Hepatocyte (in vitro differentiated cells): Measurements from ENCODE around the gene PODXL2. TPM values are rescaled to one million over a fixed set of nuclear protein-coding genes. Genes with fewer than 3 reads are reported as not detected.

Source experiments
- DNase-seq: peaks from one replicate; pipeline ENCODE4 v3.0.0-alpha.2; 2016; ENCODE audit warnings: low spot score
- H2AFZ ChIP-seq: fragments of 200-600 bp; sonication (generic); 2 replicates; pipeline ENCODE4 v1.6.0; 2016; ENCODE audit warnings: antibody characterized with exemption, mild to moderate bottlenecking
- H3K27ac ChIP-seq: fragments of 200-600 bp; sonication (generic); 2 replicates; pipeline ENCODE4 v1.5.1; 2016; ENCODE audit warnings: mild to moderate bottlenecking
- H3K27me3 ChIP-seq: fragments of 200-600 bp; sonication (generic); 2 replicates; pipeline ENCODE4 v1.6.1; 2016
- H3K36me3 ChIP-seq: fragments of 200-600 bp; sonication (generic); replicated peaks from 2 replicates; pipeline ENCODE4 v1.5.1; 2016; ENCODE audit warnings: low read depth; ENCODE audit not compliant: insufficient read depth
- H3K4me1 ChIP-seq: fragments of 200-600 bp; sonication (generic); 2 replicates; pipeline ENCODE4 v1.5.1; 2016; ENCODE audit warnings: mild to moderate bottlenecking, moderate library complexity; ENCODE audit not compliant: insufficient read depth
- H3K4me2 ChIP-seq: fragments of 200-600 bp; sonication (generic); 2 replicates; pipeline ENCODE4 v1.6.0; 2016
- H3K4me3 ChIP-seq: fragments of 200-600 bp; sonication (generic); 2 replicates; pipeline ENCODE4 v1.5.1; 2016; ENCODE audit warnings: mild to moderate bottlenecking
- H3K79me2 ChIP-seq: fragments of 200-600 bp; sonication (generic); 2 replicates; pipeline ENCODE4 v1.6.0; 2017; ENCODE audit warnings: mild to moderate bottlenecking
- H3K9me2 ChIP-seq: fragments of 200-600 bp; sonication (generic); replicated peaks from 2 replicates; pipeline ENCODE4 v1.6.0; 2017; ENCODE audit warnings: mild to moderate bottlenecking; ENCODE audit not compliant: insufficient read depth
- H3K9me3 ChIP-seq: fragments of 200-600 bp; sonication (generic); 2 replicates; pipeline ENCODE4 v1.5.1; 2016; ENCODE audit warnings: low read depth, mild to moderate bottlenecking
- H4K20me1 ChIP-seq: fragments of 200-600 bp; sonication (generic); 2 replicates; pipeline ENCODE4 v1.6.0; 2016; ENCODE audit warnings: mild to moderate bottlenecking; ENCODE audit not compliant: insufficient read depth, poor library complexity, severe bottlenecking
- CTCF ChIP-seq: fragments of 200-600 bp; sonication (generic); IDR thresholded peaks from 2 replicates; pipeline ENCODE4 v1.5.1; 2016; ENCODE audit warnings: antibody characterized with exemption, mild to moderate bottlenecking; ENCODE audit not compliant: poor library complexity
- EZH2 ChIP-seq: fragments of 200-600 bp; sonication (generic); IDR thresholded peaks from 2 replicates; pipeline ENCODE4 v1.6.1; 2016; ENCODE audit warnings: antibody characterized with exemption, mild to moderate bottlenecking, borderline replicate concordance
- EZH2phosphoT487 ChIP-seq: fragments of 200-600 bp; sonication (generic); IDR thresholded peaks from one replicate; pipeline ENCODE4 v1.6.1; 2018; ENCODE audit warnings: antibody characterized with exemption, mild to moderate bottlenecking, low read depth, moderate library complexity; ENCODE audit not compliant: unreplicated experiment, severe bottlenecking
- WGBS: methylation state at CpG from one replicate; pipeline ENCODE4 v1.1.6; 2016; ENCODE audit warnings: low lambda C conversion rate; ENCODE audit errors: missing lambda C conversion rate; 5-methylcytosine and 5-hydroxymethylcytosine counted together
- polyA plus RNA-seq: library from polyadenylated mRNA; unstranded; fragments of >200 nt; fragmentation: Nextera tagmentation; extraction: Ambion mirVana; gene quantifications from 2 replicates; pipeline ENCODE4 v1.2.1, GENCODE V29; 2016
- total RNA-seq: library from RNA; depleted of rRNA; stranded (reverse); fragments of >200 nt; gene quantifications from 2 replicates; pipeline ENCODE4 v1.2.3, GENCODE V29; 2014

PODXL2 gene
- total and polyA plus RNA-seq, 2 experiments from 2014 or later = 5.1 to 6.4 TPM

GRCh38 chr3:127661600-127661999 is 32.6 kb downstream of the PODXL2 start:
- no peaks in the 10 kb centered on the region for H3K4me1 ChIP-seq
- no peak overlapping the region for H3K4me3 ChIP-seq
- TF ChIP-seq CTCF (no peak), EZH2phosphoT487 (no peak), EZH2 (no peak)
- no peaks in the 10 kb centered on the region for H3K79me2 ChIP-seq
- H2AFZ ChIP-seq = no peak overlapping the region
- no peaks in the 10 kb centered on the region for H4K20me1 ChIP-seq
- no peak for DNase-seq
- no peak overlapping the region for H3K27ac ChIP-seq
- WGBS = 94% methylated on average over 5 of the region's 5 CpGs
- H3K9me3 ChIP-seq = no peaks in the 10 kb centered on the region
- H3K9me2 ChIP-seq = no peaks in the 10 kb centered on the region
- H3K4me2 ChIP-seq = no peak overlapping the region
- H3K36me3 ChIP-seq = no peaks in the 10 kb centered on the region
- no peaks in the 10 kb centered on the region for H3K27me3 ChIP-seq

GRCh38 chr3:127662001-127662469 is 33.0 kb downstream of the PODXL2 start:
- no peaks in the 10 kb centered on the region for H3K27me3 ChIP-seq
- no peak overlapping the region for H3K4me3 ChIP-seq
- H2AFZ ChIP-seq = no peak overlapping the region
- H3K79me2 ChIP-seq = no peaks in the 10 kb centered on the region
- no peaks in the 10 kb centered on the region for H3K36me3 ChIP-seq
- no peak for TF ChIP-seq CTCF
- no peak for TF ChIP-seq EZH2
- no peak for TF ChIP-seq EZH2phosphoT487
- no peaks in the 10 kb centered on the region for H3K9me2 ChIP-seq
- H4K20me1 ChIP-seq = no peaks in the 10 kb centered on the region
- no peak overlapping the region for H3K4me2 ChIP-seq
- H3K27ac ChIP-seq = no peak overlapping the region
- no peaks in the 10 kb centered on the region for H3K9me3 ChIP-seq
- no peaks in the 10 kb centered on the region for H3K4me1 ChIP-seq
- no peak for DNase-seq
- WGBS = 91% methylated on average over 11 of the region's 11 CpGs

GRCh38 chr3:127663151-127663550 is 34.2 kb downstream of the PODXL2 start:
- Histone ChIP-seq H3K9me3 (no peaks in the 10 kb centered on the region), H3K79me2 (no peaks in the 10 kb centered on the region), H3K36me3 (no peaks in the 10 kb centered on the region), H3K4me2 (no peak overlapping the region), H3K4me1 (no peaks in the 10 kb centered on the region), H3K27ac (no peak overlapping the region), H3K9me2 (no peaks in the 10 kb centered on the region), H2AFZ (no peak overlapping the region), H3K27me3 (no peaks in the 10 kb centered on the region), H4K20me1 (no peaks in the 10 kb centered on the region), H3K4me3 (no peak overlapping the region)
- TF ChIP-seq EZH2 (no peak), EZH2phosphoT487 (no peak), CTCF (no peak)
- DNase-seq = no peak
- WGBS = 91% methylated on average over 5 of the region's 5 CpGs

GRCh38 chr3:127665165-127665564 is 36.2 kb downstream of the PODXL2 start:
- WGBS = 100% methylated on average over 2 of the region's 2 CpGs
- Histone ChIP-seq H3K9me3 (no peaks in the 10 kb centered on the region), H3K9me2 (no peaks in the 10 kb centered on the region), H3K79me2 (no peaks in the 10 kb centered on the region), H3K27me3 (no peaks in the 10 kb centered on the region), H4K20me1 (no peaks in the 10 kb centered on the region), H3K4me2 (no peak overlapping the region), H3K27ac (no peak overlapping the region), H3K36me3 (no peaks in the 10 kb centered on the region), H3K4me3 (no peak overlapping the region), H3K4me1 (no peaks in the 10 kb centered on the region), H2AFZ (no peak overlapping the region)
- TF ChIP-seq EZH2 (no peak), CTCF (no peak), EZH2phosphoT487 (no peak)
- DNase-seq = no peak
